HL-60 (cell line): ENCODE results near the gene VWA7.

Experiments
- GABPA ChIP-seq: IDR thresholded peaks from 2 replicates; pipeline ENCODE4 v1.6.1; 2012; ENCODE audit warnings: low read depth
- POLR2AphosphoS5 ChIP-seq: IDR thresholded peaks from 2 replicates; pipeline ENCODE4 v1.6.1; 2012; ENCODE audit warnings: low read depth
- REST ChIP-seq: IDR thresholded peaks from 2 replicates; pipeline ENCODE4 v1.6.1; 2012; ENCODE audit warnings: low read depth; ENCODE audit not compliant: insufficient replicate concordance
- SPI1 ChIP-seq: IDR thresholded peaks from 2 replicates; pipeline ENCODE4 v1.6.1; 2012; ENCODE audit warnings: low read depth, mild to moderate bottlenecking, borderline replicate concordance
- TF ChIP-seq, protein P1 (sequence below): IDR thresholded peaks from one replicate; pipeline ENCODE4 v1.5.1; 2011; ENCODE audit warnings: low read length, control low read depth, inconsistent platforms; ENCODE audit not compliant: insufficient read depth

GRCh38 chr6:31729515-31729978 lies 47.6 kb downstream of the VWA7 start:
- TF ChIP-seq, protein P1, sequence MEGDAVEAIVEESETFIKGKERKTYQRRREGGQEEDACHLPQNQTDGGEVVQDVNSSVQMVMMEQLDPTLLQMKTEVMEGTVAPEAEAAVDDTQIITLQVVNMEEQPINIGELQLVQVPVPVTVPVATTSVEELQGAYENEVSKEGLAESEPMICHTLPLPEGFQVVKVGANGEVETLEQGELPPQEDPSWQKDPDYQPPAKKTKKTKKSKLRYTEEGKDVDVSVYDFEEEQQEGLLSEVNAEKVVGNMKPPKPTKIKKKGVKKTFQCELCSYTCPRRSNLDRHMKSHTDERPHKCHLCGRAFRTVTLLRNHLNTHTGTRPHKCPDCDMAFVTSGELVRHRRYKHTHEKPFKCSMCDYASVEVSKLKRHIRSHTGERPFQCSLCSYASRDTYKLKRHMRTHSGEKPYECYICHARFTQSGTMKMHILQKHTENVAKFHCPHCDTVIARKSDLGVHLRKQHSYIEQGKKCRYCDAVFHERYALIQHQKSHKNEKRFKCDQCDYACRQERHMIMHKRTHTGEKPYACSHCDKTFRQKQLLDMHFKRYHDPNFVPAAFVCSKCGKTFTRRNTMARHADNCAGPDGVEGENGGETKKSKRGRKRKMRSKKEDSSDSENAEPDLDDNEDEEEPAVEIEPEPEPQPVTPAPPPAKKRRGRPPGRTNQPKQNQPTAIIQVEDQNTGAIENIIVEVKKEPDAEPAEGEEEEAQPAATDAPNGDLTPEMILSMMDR: peak; percentile 49
- TF ChIP-seq GABPA (no peak), REST (no peak), POLR2AphosphoS5 (no peak), SPI1 (no peak)
